Lower leg skin (tissue), 4 donors: ENCODE results near the gene GAB3. TPM values are rescaled to one million over a fixed set of nuclear protein-coding genes. Genes with fewer than 3 reads are reported as not detected.
A peak's percentile ranks its signal among the peaks of the same experiment; 100 is the strongest.
"Not testable (repeated sequence)": the region's sequence is repeated elsewhere in the genome, so short reads cannot be mapped to it uniquely, and the experiment has no call there.

Experiments
- DNase-seq, 2 donors: peaks; one replicate each; pipeline ENCODE4 v3.0.0-alpha.2; 2019; ENCODE audit warnings: low spot score in 2 of 2
- H3K4me3 ChIP-seq: fragments of 200-600 bp; sonication (generic); 2 replicates; pipeline ENCODE4 v1.5.1; 2017; ENCODE audit warnings: mild to moderate bottlenecking, low read depth; ENCODE audit not compliant: poor library complexity, severe bottlenecking
- POLR2A ChIP-seq, 2 donors: fragments of 450-650 bp; IDR thresholded peaks; one replicate each; pipeline ENCODE4 v1.6.1; 2016 to 2017; ENCODE audit warnings: antibody characterized with exemption in 2 of 2, mild to moderate bottlenecking in 1 of 2, moderate library complexity in 1 of 2
- WGBS, 2 donors: methylation state at CpG; one replicate each; pipeline ENCODE4 v1.1.5; 2018; 5-methylcytosine and 5-hydroxymethylcytosine counted together
- intact Hi-C: fragments of 100-400 bp; cut with DNase I; formaldehyde crosslinking; loops from one replicate; pipeline ENCODE4 v1.15.0; 2023; ENCODE audit warnings: low total_unique reads
- total RNA-seq, 4 donors: library from RNA; depleted of rRNA; stranded (reverse); fragments of >200 nt; gene quantifications; one replicate each; pipeline ENCODE4 v1.1.0, GENCODE V29; 2016
- TF ChIP-seq, protein P1 (sequence below), 3 donors: fragments of 450-650 bp; IDR thresholded peaks; one replicate each; pipeline ENCODE4 v1.5.1; 2016; ENCODE audit warnings: antibody characterized with exemption in 3 of 3, mild to moderate bottlenecking in 3 of 3, moderate library complexity in 2 of 3

The GAB3 gene
- total RNA-seq, 4 donors from 2014 or later: 0.30 to 1.8 (median 1.4) TPM

DNA sequence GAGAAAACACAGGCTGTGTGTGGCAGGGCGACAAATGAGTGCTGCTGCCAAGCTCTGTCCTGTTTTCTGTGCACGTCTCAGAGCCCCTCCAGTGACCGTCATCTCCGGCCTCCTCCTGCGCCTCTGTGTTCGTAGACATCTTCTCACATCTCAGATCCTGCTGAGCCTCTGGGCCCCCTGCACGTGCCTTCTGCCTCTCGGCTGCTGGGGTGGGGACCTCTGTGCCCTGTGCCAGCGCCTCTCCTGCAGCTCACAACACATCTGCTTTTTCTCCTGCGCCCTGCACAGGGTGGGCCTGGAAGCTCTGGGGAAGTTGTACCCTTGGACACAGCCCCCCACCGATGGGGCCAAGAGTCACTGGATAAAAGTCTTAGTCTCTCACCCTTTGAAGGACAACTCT lies 95.1 kb downstream of the GAB3 start:
- peak in 1 of 2 donors; percentile 76 for DNase-seq
- WGBS, 2 donors: 76 to 89% methylated on average over 6 to 11 of the region's 11 CpGs
- intact Hi-C loops: no loop called here

DNA sequence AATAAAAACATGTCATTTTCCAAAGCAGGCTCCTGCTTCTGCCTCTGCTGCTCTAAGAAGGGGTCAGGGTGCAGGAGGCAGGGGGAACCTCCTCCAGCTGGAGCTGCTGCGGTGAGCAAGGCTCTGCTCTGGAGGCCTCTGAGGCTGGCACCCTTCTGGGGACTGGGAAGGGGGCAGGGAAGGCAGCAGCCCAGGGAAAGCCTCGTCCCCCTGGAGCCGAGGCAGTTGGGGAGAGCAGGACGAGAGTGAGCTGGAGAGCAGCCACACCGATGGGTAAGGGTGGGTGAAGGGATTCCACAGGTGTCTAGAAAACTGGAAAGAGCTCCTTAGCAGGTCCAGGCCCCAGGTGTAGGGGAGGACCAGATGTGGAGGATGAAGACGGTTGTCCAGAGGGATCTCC lies 95.5 kb downstream of the GAB3 start:
- 75 to 76% methylated on average over 5 to 6 of the region's 6 CpGs for WGBS, 2 donors
- intact Hi-C loops: no loop called here
- no peak overlapping the region for H3K4me3 ChIP-seq
- TF ChIP-seq, protein P1, sequence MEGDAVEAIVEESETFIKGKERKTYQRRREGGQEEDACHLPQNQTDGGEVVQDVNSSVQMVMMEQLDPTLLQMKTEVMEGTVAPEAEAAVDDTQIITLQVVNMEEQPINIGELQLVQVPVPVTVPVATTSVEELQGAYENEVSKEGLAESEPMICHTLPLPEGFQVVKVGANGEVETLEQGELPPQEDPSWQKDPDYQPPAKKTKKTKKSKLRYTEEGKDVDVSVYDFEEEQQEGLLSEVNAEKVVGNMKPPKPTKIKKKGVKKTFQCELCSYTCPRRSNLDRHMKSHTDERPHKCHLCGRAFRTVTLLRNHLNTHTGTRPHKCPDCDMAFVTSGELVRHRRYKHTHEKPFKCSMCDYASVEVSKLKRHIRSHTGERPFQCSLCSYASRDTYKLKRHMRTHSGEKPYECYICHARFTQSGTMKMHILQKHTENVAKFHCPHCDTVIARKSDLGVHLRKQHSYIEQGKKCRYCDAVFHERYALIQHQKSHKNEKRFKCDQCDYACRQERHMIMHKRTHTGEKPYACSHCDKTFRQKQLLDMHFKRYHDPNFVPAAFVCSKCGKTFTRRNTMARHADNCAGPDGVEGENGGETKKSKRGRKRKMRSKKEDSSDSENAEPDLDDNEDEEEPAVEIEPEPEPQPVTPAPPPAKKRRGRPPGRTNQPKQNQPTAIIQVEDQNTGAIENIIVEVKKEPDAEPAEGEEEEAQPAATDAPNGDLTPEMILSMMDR (IDR thresholded peaks at IDR 0.05): no peak
- TF ChIP-seq POLR2A (IDR thresholded peaks at IDR 0.05): no peak
- DNase-seq: peak in 1 of 2 donors; percentile 68

More for the DNA sequence above, 95.1 kb downstream of the GAB3 start:
- TF ChIP-seq, protein P1 (IDR thresholded peaks at IDR 0.05): no peak
- no peak for TF ChIP-seq POLR2A (IDR thresholded peaks at IDR 0.05)
- no peak overlapping the region for H3K4me3 ChIP-seq

DNA sequence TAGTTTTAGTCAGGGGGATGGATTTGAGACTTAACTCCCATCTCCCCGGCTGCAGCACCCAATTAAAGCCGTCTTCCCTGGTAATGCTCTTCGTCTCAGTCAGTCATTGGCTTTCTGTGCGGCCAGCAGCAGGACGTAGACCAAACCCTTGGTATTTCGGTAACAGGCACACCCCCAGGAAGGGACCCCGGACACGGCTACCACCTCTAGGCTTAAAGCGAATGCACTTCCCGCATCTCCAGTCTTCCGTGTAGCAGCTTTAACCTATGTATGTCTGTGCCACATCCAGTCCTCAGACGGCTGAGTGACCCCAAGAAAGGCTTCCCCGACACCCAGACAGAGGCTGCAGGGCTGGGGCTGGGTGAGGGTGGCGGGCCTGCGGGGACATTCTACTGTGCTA lies 96.0 kb downstream of the GAB3 start:
- intact Hi-C loops: no loop called here
- DNase-seq: peak in 1 of 2 donors; percentile 36
- TF ChIP-seq, protein P1 (IDR thresholded peaks at IDR 0.05): no peak
- no peak for TF ChIP-seq POLR2A (IDR thresholded peaks at IDR 0.05)
- WGBS, 2 donors: 90 to 94% methylated on average over 14 to 15 of the region's 15 CpGs
- H3K4me3 ChIP-seq: no peak overlapping the region

DNA sequence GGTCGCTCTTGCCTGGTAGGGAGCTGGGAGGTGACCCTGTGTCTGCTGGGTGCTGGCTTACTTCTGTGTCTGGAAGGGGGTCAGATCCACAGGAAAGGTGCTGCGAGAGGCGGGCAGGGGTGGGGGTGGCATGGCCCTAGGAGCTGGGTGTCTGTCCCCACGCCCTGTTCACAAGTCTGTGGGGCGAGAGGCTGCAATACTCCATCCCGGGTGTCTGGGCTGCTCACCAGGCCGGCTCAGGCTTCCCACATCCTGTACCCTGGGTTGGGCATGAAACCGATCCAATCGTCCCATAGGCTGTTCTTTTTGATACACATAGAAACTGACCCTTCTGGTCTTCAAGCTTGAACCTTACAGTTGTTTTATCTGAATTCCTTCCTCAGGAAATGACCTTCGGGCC lies 96.5 kb downstream of the GAB3 start:
- 74 to 86% methylated on average over 3 to 9 of the region's 10 CpGs for WGBS, 2 donors
- peak in 1 of 2 donors; percentile 64 for DNase-seq
- intact Hi-C loops: no loop called here
- no peak overlapping the region for H3K4me3 ChIP-seq
- TF ChIP-seq, protein P1 (IDR thresholded peaks at IDR 0.05): no peak
- no peak for TF ChIP-seq POLR2A (IDR thresholded peaks at IDR 0.05)

DNA sequence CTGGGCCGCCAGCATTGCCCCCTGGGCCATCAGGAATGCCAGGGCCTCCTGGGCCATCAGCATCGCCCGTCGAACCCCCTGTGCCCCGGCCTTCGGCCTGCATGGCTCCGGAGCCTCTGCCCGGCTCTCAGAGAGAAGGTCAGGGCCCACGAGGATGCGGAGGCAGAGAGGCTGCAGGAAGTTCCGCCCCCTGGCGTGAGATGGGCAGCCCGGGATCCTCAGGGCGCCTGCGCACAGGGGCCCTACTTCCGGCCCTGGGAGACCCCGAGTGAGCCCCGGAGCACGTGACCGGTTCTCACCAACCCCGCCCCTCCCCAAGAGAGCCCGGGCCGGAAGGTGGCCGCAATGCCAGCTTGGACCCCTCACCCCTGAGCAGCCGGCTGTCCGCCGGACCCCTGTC lies 97.5 kb downstream of the GAB3 start, which contains the start of gene CTAG2:
Gene CTAG2 (minus strand): TSS at position 167 of the 400 bp plus-strand sequence. CDS start 64 bp downstream, at position 103.
- intact Hi-C loops, DNase-seq, H3K4me3 ChIP-seq: not testable (repeated sequence)
- no CpG with 5 or more reads among the region's 27 CpGs for WGBS, 2 donors

DNA sequence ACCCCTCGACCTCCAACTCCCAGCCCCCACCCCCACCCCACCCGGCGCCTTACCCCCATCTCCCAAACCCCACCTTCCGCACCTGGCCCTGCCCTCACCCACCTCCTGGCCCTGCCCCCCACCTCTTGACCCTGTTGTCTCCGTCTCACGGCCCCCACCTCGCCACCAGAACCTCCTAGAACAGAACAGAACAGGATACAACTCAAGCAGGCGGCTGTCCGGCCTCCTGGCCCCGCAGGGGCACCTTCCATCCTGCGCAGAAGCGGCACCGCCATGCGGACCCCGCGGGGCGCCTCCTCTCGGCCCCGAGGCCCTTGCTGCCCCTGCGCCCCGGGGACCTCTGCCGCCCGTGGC lies 97.9 kb downstream of the GAB3 start:
- intact Hi-C loops: no loop called here
- WGBS, 2 donors: 94% methylated on average over 6 to 21 of the region's 23 CpGs
- H3K4me3 ChIP-seq: no peak overlapping the region
- TF ChIP-seq POLR2A (IDR thresholded peaks at IDR 0.05): no peak
- TF ChIP-seq, protein P1 (IDR thresholded peaks at IDR 0.05): no peak
- DNase-seq: peak in 1 of 2 donors; percentile 76
